SK-N-SH treated with all-trans-retinoic acid at 6 μM for 48 hours (cell line): ENCODE measurements around the gene CD52.

Source experiments
- ATAC-seq: fragments of 200-7000 bp; cut with Tn5 transposase; 3 replicates; pipeline ENCODE4 v1.9.1; 2020; ENCODE audit warnings: mild to moderate bottlenecking, moderate library complexity
- ARNTL ChIP-seq: fragments of 450-650 bp; formaldehyde crosslinking; IDR thresholded peaks from 2 replicates; pipeline ENCODE4 v1.5.0; 2020; ENCODE audit warnings: low read depth, mild to moderate bottlenecking, moderate library complexity, borderline replicate concordance
- BACH2 ChIP-seq: fragments of 250-450 bp; sonication (Bioruptor Pico); IDR thresholded peaks from 2 replicates; pipeline ENCODE4 v1.9.0; 2021; ENCODE audit warnings: mild to moderate bottlenecking, borderline replicate concordance
- CREB5 ChIP-seq: fragments of 250-450 bp; sonication (Bioruptor Pico); IDR thresholded peaks from 2 replicates; pipeline ENCODE4 v1.5.1; 2020; ENCODE audit warnings: low read depth, mild to moderate bottlenecking, moderate library complexity
- CSDC2 ChIP-seq: fragments of 250-450 bp; sonication (Bioruptor Pico); IDR thresholded peaks from 2 replicates; pipeline ENCODE4 v1.5.0; 2020; ENCODE audit warnings: mild to moderate bottlenecking, moderate library complexity
- ESRRG ChIP-seq: fragments of 250-450 bp; sonication (Bioruptor Pico); IDR thresholded peaks from 2 replicates; pipeline ENCODE4 v1.6.1; 2021; ENCODE audit warnings: mild to moderate bottlenecking
- ISL1 ChIP-seq: fragments of 250-450 bp; sonication (Bioruptor Pico); IDR thresholded peaks from 2 replicates; pipeline ENCODE4 v2.1.2; 2022; ENCODE audit warnings: mild to moderate bottlenecking, moderate library complexity
- OSR1 ChIP-seq: fragments of 250-450 bp; sonication (Bioruptor Pico); IDR thresholded peaks from 2 replicates; pipeline ENCODE4 v1.8.0; 2022; ENCODE audit warnings: moderate library complexity, mild to moderate bottlenecking, inconsistent platforms
- PATZ1 ChIP-seq: fragments of 250-450 bp; sonication (Bioruptor Pico); IDR thresholded peaks from 2 replicates; pipeline ENCODE4 v1.8.0; 2020; ENCODE audit warnings: mild to moderate bottlenecking, moderate library complexity, borderline replicate concordance
- POU6F1 ChIP-seq: fragments of 250-450 bp; sonication (Bioruptor Pico); IDR thresholded peaks from 2 replicates; pipeline ENCODE4 v1.8.0; 2021; ENCODE audit warnings: low read depth, mild to moderate bottlenecking, moderate library complexity, borderline replicate concordance
- PPARA ChIP-seq: fragments of 250-450 bp; sonication (Bioruptor Pico); IDR thresholded peaks from 2 replicates; pipeline ENCODE4 v1.5.0; 2020; ENCODE audit warnings: mild to moderate bottlenecking, borderline replicate concordance
- RARB ChIP-seq: fragments of 250-450 bp; sonication (Bioruptor Pico); IDR thresholded peaks from 2 replicates; pipeline ENCODE4 v1.8.0; 2021; ENCODE audit warnings: mild to moderate bottlenecking, moderate library complexity
- SNAI2 ChIP-seq: fragments of 250-450 bp; sonication (Bioruptor Pico); IDR thresholded peaks from 2 replicates; pipeline ENCODE4 v1.5.0; 2020; ENCODE audit warnings: mild to moderate bottlenecking, moderate library complexity
- TCF4 ChIP-seq: fragments of 250-450 bp; sonication (Bioruptor Pico); IDR thresholded peaks from 2 replicates; pipeline ENCODE4 v1.8.0; 2021; ENCODE audit warnings: mild to moderate bottlenecking, moderate library complexity, borderline replicate concordance
- TOX ChIP-seq: fragments of 250-450 bp; sonication (Bioruptor Pico); IDR thresholded peaks from 2 replicates; pipeline ENCODE4 v1.8.0; 2021; ENCODE audit warnings: mild to moderate bottlenecking, moderate library complexity, borderline replicate concordance
- ZC3H10 ChIP-seq: fragments of 250-450 bp; sonication (Bioruptor Pico); IDR thresholded peaks from 2 replicates; pipeline ENCODE4 v1.5.1; 2021; ENCODE audit warnings: mild to moderate bottlenecking, moderate library complexity
- ZFP3 ChIP-seq: fragments of 250-450 bp; sonication (Bioruptor Pico); IDR thresholded peaks from 2 replicates; pipeline ENCODE4 v1.5.0; 2020; ENCODE audit warnings: mild to moderate bottlenecking, moderate library complexity
- ZNF565 ChIP-seq: fragments of 450-650 bp; formaldehyde crosslinking; conservative IDR thresholded peaks from 2 replicates; pipeline ENCODE4 v1.5.0; 2020; ENCODE audit warnings: low read depth, mild to moderate bottlenecking, moderate library complexity
- ZNF70 ChIP-seq: fragments of 450-650 bp; formaldehyde crosslinking; IDR thresholded peaks from 2 replicates; pipeline ENCODE4 v1.5.0; 2020; ENCODE audit warnings: mild to moderate bottlenecking, moderate library complexity
- ZNF8 ChIP-seq: fragments of 450-650 bp; formaldehyde crosslinking; IDR thresholded peaks from 2 replicates; pipeline ENCODE4 v1.5.0; 2020; ENCODE audit warnings: mild to moderate bottlenecking, moderate library complexity
- TF ChIP-seq, protein P1 (sequence below): fragments of 250-450 bp; sonication (Bioruptor Pico); IDR thresholded peaks from 2 replicates; pipeline ENCODE4 v1.5.1; 2021; ENCODE audit warnings: mild to moderate bottlenecking, moderate library complexity

CD52 gene

DNA sequence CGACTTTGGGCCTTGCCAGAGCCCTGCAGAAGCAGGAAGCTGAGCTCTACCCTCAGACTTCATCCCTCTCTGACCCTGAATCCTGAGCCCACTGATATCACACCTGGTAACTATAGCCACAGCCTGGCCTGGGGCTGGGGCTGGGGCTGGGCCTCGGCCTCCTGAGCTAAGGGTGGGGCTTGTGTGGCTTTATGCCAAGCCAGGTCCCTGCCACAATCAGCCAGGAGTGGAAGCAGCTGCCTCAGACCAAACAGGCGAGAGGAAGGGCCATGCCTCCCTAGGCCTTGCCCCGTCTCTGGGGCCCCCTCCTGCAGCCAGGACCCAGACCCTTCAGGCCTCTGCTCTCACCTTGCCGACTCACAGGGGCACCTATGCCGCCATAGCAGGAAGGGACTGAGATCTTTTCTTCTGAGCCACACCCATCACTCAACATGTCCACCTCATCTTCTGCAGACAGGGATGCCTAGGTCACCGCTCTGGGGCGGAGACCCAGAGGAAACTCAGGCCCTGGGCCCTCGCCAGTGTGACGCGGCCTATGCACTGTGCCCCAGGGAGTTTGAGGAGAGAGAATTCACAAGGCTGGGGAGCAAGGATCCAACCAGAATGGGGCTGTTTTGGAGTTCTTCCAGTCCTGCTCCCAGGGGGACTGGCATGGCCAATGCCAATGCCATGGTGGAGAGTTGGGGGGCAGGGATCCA lies 17.0 kb upstream of the CD52 start:
- TF ChIP-seq ARNTL (CRISPR knock-in tag) = no peak
- no peak for TF ChIP-seq ESRRG (CRISPR knock-in tag)
- no peak for TF ChIP-seq TOX (CRISPR knock-in tag)
- no peak for TF ChIP-seq BACH2
- TF ChIP-seq CREB5 = no peak
- no peak for TF ChIP-seq ZNF8 (CRISPR knock-in tag)
- no peak for TF ChIP-seq ZFP3 (CRISPR knock-in tag)
- no peak for TF ChIP-seq PATZ1 (CRISPR knock-in tag)
- no peak for TF ChIP-seq RARB (CRISPR knock-in tag)
- TF ChIP-seq ZNF70 = no peak
- TF ChIP-seq OSR1 (CRISPR knock-in tag) = no peak
- no peak for TF ChIP-seq POU6F1
- TF ChIP-seq CSDC2 (CRISPR knock-in tag) = no peak
- no peak for TF ChIP-seq ISL1 (CRISPR knock-in tag)
- TF ChIP-seq TCF4 (CRISPR knock-in tag) = no peak
- TF ChIP-seq ZC3H10 (CRISPR knock-in tag) = no peak
- TF ChIP-seq, protein P1, sequence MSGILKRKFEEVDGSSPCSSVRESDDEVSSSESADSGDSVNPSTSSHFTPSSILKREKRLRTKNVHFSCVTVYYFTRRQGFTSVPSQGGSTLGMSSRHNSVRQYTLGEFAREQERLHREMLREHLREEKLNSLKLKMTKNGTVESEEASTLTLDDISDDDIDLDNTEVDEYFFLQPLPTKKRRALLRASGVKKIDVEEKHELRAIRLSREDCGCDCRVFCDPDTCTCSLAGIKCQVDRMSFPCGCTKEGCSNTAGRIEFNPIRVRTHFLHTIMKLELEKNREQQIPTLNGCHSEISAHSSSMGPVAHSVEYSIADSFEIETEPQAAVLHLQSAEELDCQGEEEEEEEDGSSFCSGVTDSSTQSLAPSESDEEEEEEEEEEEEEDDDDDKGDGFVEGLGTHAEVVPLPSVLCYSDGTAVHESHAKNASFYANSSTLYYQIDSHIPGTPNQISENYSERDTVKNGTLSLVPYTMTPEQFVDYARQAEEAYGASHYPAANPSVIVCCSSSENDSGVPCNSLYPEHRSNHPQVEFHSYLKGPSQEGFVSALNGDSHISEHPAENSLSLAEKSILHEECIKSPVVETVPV = no peak
- no peak for TF ChIP-seq SNAI2
- TF ChIP-seq, all 23 proteins: peak for 0
- ATAC-seq = no peak

GRCh38 chr1:26302733-26303405 lies 14.9 kb upstream of the CD52 start:
- TF ChIP-seq CREB5 (no peak), PPARA (no peak), CSDC2 (CRISPR knock-in tag) (no peak), SNAI2 (no peak), PATZ1 (CRISPR knock-in tag) (no peak), ZNF565 (CRISPR knock-in tag) (no peak), RARB (CRISPR knock-in tag) (no peak)
- no peak for ATAC-seq
